ENCODE results near the gene AP2M1. TPM values are rescaled to one million over a fixed set of nuclear protein-coding genes. Genes with fewer than 3 reads are reported as not detected.

The AP2M1 gene
- total and polyA plus RNA-seq, 2 of the 8 experiments (the other 6 are each of a cell fraction or from before 2014, with no cell fraction given) = 403 to 454 TPM

- TF ChIP-seq YY1 (IDR thresholded peaks at IDR 0.05; ENCODE audit: low read depth, low read length) = no peak
- no peak for TF ChIP-seq SRF (IDR thresholded peaks at IDR 0.05; ENCODE audit: low read depth, low read length)
- TF ChIP-seq EGR1 (IDR thresholded peaks at IDR 0.05; ENCODE audit: borderline replicate concordance, low read depth, low read length) = no peak
- no peak for TF ChIP-seq GABPA (IDR thresholded peaks at IDR 0.05; ENCODE audit: borderline replicate concordance, insufficient read depth, low read length)
- TF ChIP-seq SIN3A (conservative IDR thresholded peaks at IDR 0.05 in 1 of 2, IDR thresholded peaks at IDR 0.05 in 1 of 2; ENCODE audit: low read depth in 1 of 2, low read length in 2 of 2) = no peak
- TF ChIP-seq HDAC6 (IDR thresholded peaks at IDR 0.05; ENCODE audit: low read depth, low read length) = no peak
- TF ChIP-seq SUZ12 (IDR thresholded peaks at IDR 0.05; ENCODE audit: low read length) = no peak
- no peak for TF ChIP-seq CHD2 (IDR thresholded peaks at IDR 0.05; ENCODE audit: low read length)
- TF ChIP-seq BCL11A (IDR thresholded peaks at IDR 0.05; ENCODE audit: low read depth in 2 of 2, low read length in 2 of 2) = no peak
- TF ChIP-seq POU5F1 (IDR thresholded peaks at IDR 0.05; ENCODE audit: low read depth, low read length) = no peak
- CTCF ChIA-PET (ENCODE audit: partially characterized antibody) = interaction anchor here (0.7 to 4.9 kb wide), 2 partner anchors 12 to 148 kb away, joined by 3 to 19 read pairs; no protein-coding TSS in a partner anchor
- POLR2A ChIA-PET (ENCODE audit: partially characterized antibody) = no interaction called here
Measured at GRCh38 chr3:184140436-184140835, 34.2 kb upstream of the AP2M1 start.

More at GRCh38 chr3:184140436-184140835, 34.2 kb upstream of the AP2M1 start:
- no peak overlapping the region for H2BK20ac ChIP-seq (ENCODE audit: low read length)
- no peak overlapping the region for H4K8ac ChIP-seq (ENCODE audit: extremely low read depth, insufficient read depth, low read length)
- no peak for DNase-seq (ENCODE audit: low read depth in 1 of 2, low spot score in 2 of 2)
- H2BK120ac ChIP-seq (replicated peaks; ENCODE audit: low read depth, low read length) = no peak overlapping the region
- H3K23ac ChIP-seq (ENCODE audit: insufficient read length) = no peak overlapping the region
- 93% methylated on average over 10 of the region's 10 CpGs; no CpG with 5 or more reads in 1 of the 2 experiments for WGBS, 2 experiments (ENCODE audit: extremely low coverage in 1 of 2, insufficient coverage in 1 of 2, insufficient read length in 1 of 2, insufficient replicate concordance in 2 of 2, low coverage in 1 of 2, low lambda C conversion rate in 2 of 2, missing lambda C conversion rate in 1 of 2)
- H3K27ac ChIP-seq (ENCODE audit: low read depth, low read length) = no peak overlapping the region
- H3K18ac ChIP-seq (ENCODE audit: extremely low read depth, low read length) = no peak overlapping the region
- H3K14ac ChIP-seq (ENCODE audit: insufficient read length) = no peak overlapping the region
- no peak overlapping the region for H3K56ac ChIP-seq (replicated peaks; ENCODE audit: insufficient read length, low read depth, low read length)
- no peak overlapping the region for H3K4me2 ChIP-seq (ENCODE audit: insufficient read depth in 1 of 2, low read depth in 2 of 2, low read length in 2 of 2)
- peaks cover 2% of the 10 kb centered on the region for H3K79me1 ChIP-seq (ENCODE audit: low read depth, low read length)
- H3K4ac ChIP-seq (replicated peaks; ENCODE audit: insufficient read length, low read depth, low read length) = no peak overlapping the region
- peaks cover 0 to 4% of the 10 kb centered on the region in 2 experiments for H4K20me1 ChIP-seq (replicated peaks in 1 of 2; ENCODE audit: control insufficient read depth in 1 of 2, insufficient read depth in 2 of 2, low read length in 2 of 2)
- H3K4me1 ChIP-seq (replicated peaks in 1 of 4; ENCODE audit: control insufficient read depth in 3 of 4, insufficient read depth in 4 of 4, low read length in 3 of 4) = peaks cover 0 to 6% (median 2%) of the 10 kb centered on the region in 4 experiments; a peak in 3 of 7 replicates
- no peak overlapping the region for H2BK12ac ChIP-seq (ENCODE audit: low read depth, low read length)
- peaks cover 0 to 30% of the 10 kb centered on the region in 2 experiments; a peak in 3 of 4 replicates for H3K79me2 ChIP-seq (ENCODE audit: control insufficient read depth in 1 of 2, insufficient read depth in 2 of 2, low read length in 2 of 2)
- no peak overlapping the region for H4K5ac ChIP-seq (ENCODE audit: insufficient read length, low read depth, low read length)
- no peaks in the 10 kb centered on the region for H3K27me3 ChIP-seq (replicated peaks in 1 of 4; ENCODE audit: control insufficient read depth in 3 of 4, extremely low read depth in 1 of 4, insufficient read depth in 3 of 4, low read length in 3 of 4)
- no peak overlapping the region for H2AFZ ChIP-seq (ENCODE audit: low read length)
- peaks cover 11 to 47% (median 35%) of the 10 kb centered on the region in 4 experiments for H3K36me3 ChIP-seq (ENCODE audit: control insufficient read depth in 2 of 4, insufficient read depth in 4 of 4, low read length in 3 of 4)
- H2AK5ac ChIP-seq (ENCODE audit: low read depth, low read length) = no peak overlapping the region
- no peak overlapping the region for H2BK5ac ChIP-seq (ENCODE audit: low read depth, low read length)
- no peak overlapping the region for H4K91ac ChIP-seq (replicated peaks; ENCODE audit: insufficient read length, low read length)
- H3K4me3 ChIP-seq (ENCODE audit: extremely low read depth in 1 of 4, insufficient read depth in 2 of 4, low read depth in 3 of 4, low read length in 4 of 4) = no peak overlapping the region
- no peaks in the 10 kb centered on the region for H3K9me3 ChIP-seq (ENCODE audit: insufficient read depth in 2 of 2, low read depth in 1 of 2, low read length in 1 of 2)
- no peak for FAIRE-seq
- H3K23me2 ChIP-seq (ENCODE audit: low read depth, low read length) = 0 out of 2 replicates have a peak, but pooled peaks cover 5% of the 10 kb centered on the region
- H2BK15ac ChIP-seq (ENCODE audit: low read length) = no peak overlapping the region
- H3K9ac ChIP-seq (replicated peaks in 1 of 4; ENCODE audit: extremely low read depth in 1 of 4, low read depth in 3 of 4, low read length in 3 of 4) = no peak overlapping the region
